GM19467 (cell line): ENCODE results near the gene CDCP1.

Experiments used
- ATAC-seq: cut with Tn5 transposase; IDR thresholded peaks from one replicate; pipeline ENCODE4 v1.9.1; 2021; ENCODE audit warnings: mild to moderate bottlenecking, moderate library complexity; ENCODE audit not compliant: unreplicated experiment

The CDCP1 gene

GRCh38 chr3:45145681-45146614 is at the start of gene CDCP1:
TSS of gene CDCP1 (minus strand) at chr3:45146378. CDS start at chr3:45146287, 91 bp downstream.
- no peak for ATAC-seq

- ATAC-seq, result no peak
Measured at GRCh38 chr3:45194791-45195190, 48.6 kb upstream of the CDCP1 start.

- ATAC-seq, result no peak
Measured at GRCh38 chr3:45191924-45192417, 45.8 kb upstream of the CDCP1 start.

GRCh38 chr3:45191424-45191823 is 45.2 kb upstream of the CDCP1 start:
- ATAC-seq, result no peak

- ATAC-seq, result no peak
Measured at GRCh38 chr3:45188719-45189659, 42.8 kb upstream of the CDCP1 start.

GRCh38 chr3:45187694-45188141 is 41.5 kb upstream of the CDCP1 start:
- no peak for ATAC-seq

GRCh38 chr3:45186871-45187270 is 40.7 kb upstream of the CDCP1 start:
- no peak for ATAC-seq

GRCh38 chr3:45185461-45185860 is 39.3 kb upstream of the CDCP1 start:
- ATAC-seq, result no peak

GRCh38 chr3:45185052-45185451 is 38.9 kb upstream of the CDCP1 start:
- no peak for ATAC-seq

GRCh38 chr3:45183872-45184262 is 37.7 kb upstream of the CDCP1 start:
- ATAC-seq, result no peak

GRCh38 chr3:45182915-45183871 is 37.0 kb upstream of the CDCP1 start:
- ATAC-seq, result no peak

- no peak for ATAC-seq
Measured at GRCh38 chr3:45181496-45181895, 35.3 kb upstream of the CDCP1 start.

- no peak for ATAC-seq
Measured at GRCh38 chr3:45180899-45181298, 34.7 kb upstream of the CDCP1 start.

GRCh38 chr3:45180051-45180450 is 33.9 kb upstream of the CDCP1 start:
- no peak for ATAC-seq

GRCh38 chr3:45179163-45179562 is 33.0 kb upstream of the CDCP1 start:
- ATAC-seq, result no peak

- no peak for ATAC-seq
Measured at GRCh38 chr3:45178183-45179023, 32.2 kb upstream of the CDCP1 start.

- ATAC-seq, result no peak
Measured at GRCh38 chr3:45176912-45177311, 30.7 kb upstream of the CDCP1 start.

GRCh38 chr3:45174234-45174633 is 28.1 kb upstream of the CDCP1 start:
- no peak for ATAC-seq

GRCh38 chr3:45173776-45174175 is 27.6 kb upstream of the CDCP1 start:
- no peak for ATAC-seq
